HEK293 (cell line): ENCODE measurements around the gene ADCYAP1R1.

ENCODE experiments used
- CTCF ChIA-PET: fragments of 350-600 bp; formaldehyde crosslinking; extraction: SDS; loops from one replicate; lab custom pipeline; 2021; ENCODE audit warnings: antibody characterized with exemption; lab: Yijun Ruan, JAX
- POLR2A ChIA-PET: fragments of 300-600 bp; formaldehyde crosslinking; extraction: SDS; loops from one replicate; lab custom pipeline; 2020; ENCODE audit warnings: antibody characterized with exemption, inconsistent platforms; lab: Yijun Ruan, JAX
- H3K27ac ChIP-seq: fragments of 200-500 bp; sonication (Bioruptor generic); 2 replicates; pipeline ENCODE4 v1.5.1; 2014; ENCODE audit warnings: low read depth, low read length, control low read depth, inconsistent platforms; ENCODE audit errors: extremely low read depth
- H3K36me3 ChIP-seq, 2 experiments: fragments of 200-500 bp in 1 of 2; sonication (Bioruptor generic) in 1 of 2; 1 replicate in 1 of 2; 2 replicates in 1 of 2; pipeline ENCODE4 v1.5.1; 2014 to 2017; ENCODE audit warnings: inconsistent platforms in 2 of 2, low read length in 2 of 2; ENCODE audit not compliant: control insufficient read depth in 2 of 2, insufficient read depth in 1 of 2
- H3K4me1 ChIP-seq: fragments of 200-500 bp; sonication (Bioruptor generic); 2 replicates; pipeline ENCODE4 v1.5.1; 2014; ENCODE audit warnings: mild to moderate bottlenecking, low read length, inconsistent platforms; ENCODE audit not compliant: control insufficient read depth, insufficient read depth
- H3K4me3 ChIP-seq: 2 replicates; pipeline ENCODE4 v1.5.1; 2011; ENCODE audit warnings: low read depth, mild to moderate bottlenecking, control low read depth, low read length, moderate library complexity
- H3K9me3 ChIP-seq: fragments of 200-500 bp; sonication (Bioruptor generic); 2 replicates; pipeline ENCODE4 v1.5.1; 2014; ENCODE audit warnings: low read depth, low read length, inconsistent platforms; ENCODE audit not compliant: control insufficient read depth, insufficient read depth
- EGR2 ChIP-seq: fragments of 450-650 bp; formaldehyde crosslinking; IDR thresholded peaks from 2 replicates; pipeline ENCODE4 v1.5.1; 2016; ENCODE audit warnings: low read depth, missing biosample characterization, missing genetic modification characterization
- GFI1B ChIP-seq: fragments of 450-650 bp; formaldehyde crosslinking; IDR thresholded peaks from 2 replicates; pipeline ENCODE4 v1.5.1; 2016; ENCODE audit warnings: missing biosample characterization, missing genetic modification characterization
- MYNN ChIP-seq: fragments of 450-650 bp; formaldehyde crosslinking; IDR thresholded peaks from 2 replicates; pipeline ENCODE4 v1.5.1; 2016; ENCODE audit warnings: missing biosample characterization, missing genetic modification characterization, borderline replicate concordance
- SCRT1 ChIP-seq: fragments of 450-650 bp; formaldehyde crosslinking; IDR thresholded peaks from 2 replicates; pipeline ENCODE4 v1.5.1; 2016; ENCODE audit warnings: missing biosample characterization, missing genetic modification characterization, borderline replicate concordance
- ZNF280C ChIP-seq: fragments of 450-650 bp; formaldehyde crosslinking; IDR thresholded peaks from 2 replicates; pipeline ENCODE4 v1.5.1; 2016; ENCODE audit warnings: missing biosample characterization, missing genetic modification characterization
- ZNF433 ChIP-seq: fragments of 450-650 bp; formaldehyde crosslinking; IDR thresholded peaks from 2 replicates; pipeline ENCODE4 v1.5.1; 2016; ENCODE audit warnings: missing biosample characterization, missing genetic modification characterization, low read depth
- ZNF473 ChIP-seq: fragments of 450-650 bp; formaldehyde crosslinking; IDR thresholded peaks from 2 replicates; pipeline ENCODE4 v1.5.1; 2017; ENCODE audit warnings: missing biosample characterization, missing genetic modification characterization
- ZNF518A ChIP-seq: fragments of 450-650 bp; formaldehyde crosslinking; conservative IDR thresholded peaks from 2 replicates; pipeline ENCODE4 v1.5.1; 2016; ENCODE audit warnings: low read depth, missing biosample characterization, missing genetic modification characterization
- ZNF629 ChIP-seq: fragments of 450-650 bp; formaldehyde crosslinking; IDR thresholded peaks from 2 replicates; pipeline ENCODE4 v1.5.1; 2017; ENCODE audit warnings: missing biosample characterization, missing genetic modification characterization
- ZSCAN16 ChIP-seq: fragments of 450-650 bp; formaldehyde crosslinking; IDR thresholded peaks from 2 replicates; pipeline ENCODE4 v1.5.1; 2016; ENCODE audit warnings: missing biosample characterization, missing genetic modification characterization
- TF ChIP-seq, protein P1 (sequence below): fragments of 450-650 bp; formaldehyde crosslinking; IDR thresholded peaks from 2 replicates; pipeline ENCODE4 v1.5.1; 2016; ENCODE audit warnings: missing biosample characterization, missing genetic modification characterization, low read depth

ADCYAP1R1 gene

DNA sequence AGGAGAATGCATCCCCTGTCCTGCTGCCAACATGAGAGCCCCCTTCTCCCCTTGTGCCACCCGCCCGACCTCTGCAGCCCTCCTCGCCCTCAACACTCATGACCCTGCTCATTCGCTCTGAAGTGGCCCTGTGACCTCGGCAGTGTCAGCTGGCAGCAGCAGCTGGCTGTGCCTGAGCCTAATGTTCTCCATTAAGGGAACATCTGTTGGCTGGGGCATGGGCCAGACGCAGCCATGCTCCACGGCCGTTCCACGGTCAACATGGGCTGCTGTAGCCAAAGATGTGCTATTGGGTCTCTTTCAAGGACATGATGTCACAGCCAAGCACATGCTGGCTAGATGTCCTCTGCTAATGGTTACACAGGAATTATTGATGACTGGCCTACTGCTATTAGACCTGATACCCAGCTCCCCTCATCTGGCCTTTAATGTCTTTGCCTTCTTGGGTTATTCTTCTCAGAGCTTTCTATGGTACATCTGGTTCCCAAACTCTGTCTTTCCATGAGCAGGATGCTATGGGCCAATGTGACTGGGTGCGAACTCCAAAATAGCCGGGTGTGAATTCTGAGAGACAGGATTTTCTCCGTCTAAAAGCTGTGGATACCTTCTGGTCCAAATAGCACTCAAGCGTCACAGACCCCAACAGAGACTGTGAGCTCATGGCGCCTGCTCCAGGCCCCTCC is 22.4 kb downstream of the ADCYAP1R1 start:
- POLR2A ChIA-PET = interaction anchor here (0.6 kb wide), 1 partner anchor 145 kb away, joined by 3 read pairs; no protein-coding TSS in a partner anchor
- CTCF ChIA-PET = interaction anchor here (1.5 kb wide), 1 partner anchor 32 kb away, joined by 4 read pairs; no protein-coding TSS in a partner anchor

GRCh38 chr7:31075086-31075405 is 22.9 kb downstream of the ADCYAP1R1 start:
- no peak overlapping the region for H3K4me3 ChIP-seq
- H3K36me3 ChIP-seq = no peaks in the 10 kb centered on the region
- no peak for TF ChIP-seq GFI1B (tag by site-specific recombination)
- TF ChIP-seq ZNF280C (tag by site-specific recombination) = no peak
- TF ChIP-seq ZSCAN16 (tag by site-specific recombination) = no peak
- TF ChIP-seq ZNF629 (tag by site-specific recombination) = no peak
- TF ChIP-seq, all 188 proteins: peak for 0
- Histone ChIP-seq H3K4me1 (no peaks in the 10 kb centered on the region), H3K9me3 (no peaks in the 10 kb centered on the region), H3K27ac (no peak overlapping the region)
- ChIA-PET POLR2A (interaction anchor here (0.6 kb wide), 1 partner anchor 146 kb away, joined by 3 read pairs; no protein-coding TSS in a partner anchor), CTCF (interaction anchor here (1.3 to 1.5 kb wide), 2 partner anchors 45 to 92 kb away, joined by 5 read pairs; no protein-coding TSS in a partner anchor)

More for the DNA sequence above, 22.4 kb downstream of the ADCYAP1R1 start:
- H3K9me3 ChIP-seq = no peaks in the 10 kb centered on the region
- TF ChIP-seq MYNN (tag by site-specific recombination) = no peak
- no peak for TF ChIP-seq ZNF518A (tag by site-specific recombination)
- no peak for TF ChIP-seq ZNF433 (tag by site-specific recombination)
- TF ChIP-seq SCRT1 (tag by site-specific recombination) = no peak
- no peak for TF ChIP-seq ZNF473 (tag by site-specific recombination)
- no peak overlapping the region for H3K27ac ChIP-seq
- no peaks in the 10 kb centered on the region for H3K36me3 ChIP-seq
- no peaks in the 10 kb centered on the region for H3K4me1 ChIP-seq
- no peak overlapping the region for H3K4me3 ChIP-seq

DNA sequence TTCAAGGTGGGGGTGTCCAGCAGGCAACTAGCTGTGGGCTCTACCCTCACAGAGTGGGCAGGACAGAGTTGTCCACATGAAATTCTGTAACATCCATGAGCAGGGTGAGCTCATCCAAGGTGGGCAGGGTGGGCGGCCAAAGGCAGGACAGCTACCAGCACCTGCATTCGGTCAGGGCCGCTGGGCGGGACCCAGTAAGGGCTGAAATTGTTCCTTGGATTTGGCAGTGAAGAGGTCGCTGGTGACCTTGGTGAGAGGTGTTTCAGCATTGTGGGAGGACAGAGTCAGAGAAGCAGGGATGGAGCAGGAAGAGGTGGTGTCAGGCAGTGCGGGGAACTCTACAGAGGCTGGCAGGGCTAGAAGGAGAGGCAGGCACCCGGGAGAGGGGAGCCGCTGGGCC is 23.9 kb downstream of the ADCYAP1R1 start:
- ChIA-PET CTCF (interaction anchor here (0.7 to 1.5 kb wide), 3 partner anchors 44 to 663 kb away, joined by 3 to 5 read pairs (median 5); no protein-coding TSS in a partner anchor), POLR2A (no interaction called here)
- no peaks in the 10 kb centered on the region for H3K4me1 ChIP-seq
- peak; percentile 5; the same call in 1 of the 2 replicates for TF ChIP-seq EGR2 (tag by site-specific recombination)
- TF ChIP-seq, protein P1, sequence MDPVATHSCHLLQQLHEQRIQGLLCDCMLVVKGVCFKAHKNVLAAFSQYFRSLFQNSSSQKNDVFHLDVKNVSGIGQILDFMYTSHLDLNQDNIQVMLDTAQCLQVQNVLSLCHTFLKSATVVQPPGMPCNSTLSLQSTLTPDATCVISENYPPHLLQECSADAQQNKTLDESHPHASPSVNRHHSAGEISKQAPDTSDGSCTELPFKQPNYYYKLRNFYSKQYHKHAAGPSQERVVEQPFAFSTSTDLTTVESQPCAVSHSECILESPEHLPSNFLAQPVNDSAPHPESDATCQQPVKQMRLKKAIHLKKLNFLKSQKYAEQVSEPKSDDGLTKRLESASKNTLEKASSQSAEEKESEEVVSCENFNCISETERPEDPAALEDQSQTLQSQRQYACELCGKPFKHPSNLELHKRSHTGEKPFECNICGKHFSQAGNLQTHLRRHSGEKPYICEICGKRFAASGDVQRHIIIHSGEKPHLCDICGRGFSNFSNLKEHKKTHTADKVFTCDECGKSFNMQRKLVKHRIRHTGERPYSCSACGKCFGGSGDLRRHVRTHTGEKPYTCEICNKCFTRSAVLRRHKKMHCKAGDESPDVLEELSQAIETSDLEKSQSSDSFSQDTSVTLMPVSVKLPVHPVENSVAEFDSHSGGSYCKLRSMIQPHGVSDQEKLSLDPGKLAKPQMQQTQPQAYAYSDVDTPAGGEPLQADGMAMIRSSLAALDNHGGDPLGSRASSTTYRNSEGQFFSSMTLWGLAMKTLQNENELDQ (tag by site-specific recombination) = no peak
- no peak overlapping the region for H3K4me3 ChIP-seq
- H3K9me3 ChIP-seq = no peaks in the 10 kb centered on the region
- no peak overlapping the region for H3K27ac ChIP-seq
- no peaks in the 10 kb centered on the region for H3K36me3 ChIP-seq
